Stomach (tissue), 4 donors: Measurements from ENCODE around the gene P2RX6.

Experiments used
- EP300 ChIP-seq: sonication (generic); formaldehyde crosslinking; IDR thresholded peaks from one replicate; pipeline ENCODE4 v1.6.1; 2017; ENCODE audit warnings: antibody characterized with exemption
- TF ChIP-seq, protein P1 (sequence below), 7 experiments: fragments of 450-650 bp in 4 of 7; fragments of 200-600 bp in 3 of 7; sonication (generic) in 3 of 7; IDR thresholded peaks; one replicate each; pipeline ENCODE4 v1.5.1; 2016 to 2019; ENCODE audit warnings: antibody characterized with exemption in 7 of 7, control low read depth in 2 of 7, mild to moderate bottlenecking in 1 of 7

DNA sequence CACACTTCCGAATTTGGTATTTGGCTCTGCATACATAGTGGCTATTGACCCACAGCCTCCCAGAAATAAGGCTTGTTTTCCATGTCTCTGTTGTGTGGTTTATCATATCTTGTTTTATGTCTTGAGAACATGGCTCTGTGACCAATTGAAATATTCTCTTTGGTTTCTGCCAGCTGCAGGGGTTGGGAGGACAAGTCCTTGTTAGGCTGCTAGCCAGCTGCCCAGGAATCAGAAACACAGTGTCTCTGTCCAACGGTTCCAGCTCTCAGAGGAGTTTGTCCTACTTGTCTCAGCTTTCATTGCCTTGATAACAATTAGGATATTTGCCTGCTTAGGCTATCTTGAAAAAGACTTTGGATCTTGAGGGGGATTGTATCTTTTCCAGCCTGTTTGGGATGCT, 23.4 kb downstream of the P2RX6 start:
- no peak for TF ChIP-seq EP300
- TF ChIP-seq, protein P1, sequence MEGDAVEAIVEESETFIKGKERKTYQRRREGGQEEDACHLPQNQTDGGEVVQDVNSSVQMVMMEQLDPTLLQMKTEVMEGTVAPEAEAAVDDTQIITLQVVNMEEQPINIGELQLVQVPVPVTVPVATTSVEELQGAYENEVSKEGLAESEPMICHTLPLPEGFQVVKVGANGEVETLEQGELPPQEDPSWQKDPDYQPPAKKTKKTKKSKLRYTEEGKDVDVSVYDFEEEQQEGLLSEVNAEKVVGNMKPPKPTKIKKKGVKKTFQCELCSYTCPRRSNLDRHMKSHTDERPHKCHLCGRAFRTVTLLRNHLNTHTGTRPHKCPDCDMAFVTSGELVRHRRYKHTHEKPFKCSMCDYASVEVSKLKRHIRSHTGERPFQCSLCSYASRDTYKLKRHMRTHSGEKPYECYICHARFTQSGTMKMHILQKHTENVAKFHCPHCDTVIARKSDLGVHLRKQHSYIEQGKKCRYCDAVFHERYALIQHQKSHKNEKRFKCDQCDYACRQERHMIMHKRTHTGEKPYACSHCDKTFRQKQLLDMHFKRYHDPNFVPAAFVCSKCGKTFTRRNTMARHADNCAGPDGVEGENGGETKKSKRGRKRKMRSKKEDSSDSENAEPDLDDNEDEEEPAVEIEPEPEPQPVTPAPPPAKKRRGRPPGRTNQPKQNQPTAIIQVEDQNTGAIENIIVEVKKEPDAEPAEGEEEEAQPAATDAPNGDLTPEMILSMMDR (IDR thresholded peaks at IDR 0.05): no peak
